ENCODE data around the gene ACO2. TPM values are rescaled to one million over a fixed set of nuclear protein-coding genes. Genes with fewer than 3 reads are reported as not detected.
A peak's percentile ranks its signal among the peaks of the same experiment; 100 is the strongest.

Gene ACO2
- total RNA-seq, 1 experiment from 2014 or later, result 66.6 TPM

- no peak overlapping the region for H4K5ac ChIP-seq (ENCODE audit: insufficient read length, low read depth, low read length)
- H3K79me2 ChIP-seq (ENCODE audit: insufficient read depth, low read length), result peaks cover 1% of the 10 kb centered on the region; the same call in 1 of the 2 replicates
- H3K9me3 ChIP-seq (ENCODE audit: control insufficient read depth, low read depth, low read length), result no peaks in the 10 kb centered on the region
- peak overlapping the region in 2 of 3 experiments; percentile 81 to 89; a peak in 3 of 7 replicates for H3K27ac Mint-ChIP-seq
- no peaks in the 10 kb centered on the region for H3K79me1 ChIP-seq (ENCODE audit: insufficient read depth, low read depth, low read length, poor library complexity, severe bottlenecking)
- H3K4me3 Mint-ChIP-seq, result no peak overlapping the region
- TF ChIP-seq CTCF (conservative IDR thresholded peaks at IDR 0.05), result peak; percentile 82
- peak overlapping the region; percentile 30 for H3K18ac ChIP-seq (ENCODE audit: insufficient read length, low read depth, low read length)
- no peak overlapping the region for H3K4ac ChIP-seq (ENCODE audit: low read depth, low read length)
- no peaks in the 10 kb centered on the region for H3K9me3 Mint-ChIP-seq
- no peak overlapping the region for H3K56ac ChIP-seq (ENCODE audit: insufficient read length, low read depth, low read length)
- no peak overlapping the region for H4K8ac ChIP-seq (replicated peaks; ENCODE audit: insufficient read length, low read depth, low read length)
- H3K36me3 Mint-ChIP-seq (ENCODE audit: insufficient read depth in 1 of 3, low read depth in 3 of 3), result peaks cover 16 to 73% (median 39%) of the 10 kb centered on the region in 3 experiments; a peak in 6 of 7 replicates
- H2BK5ac ChIP-seq (ENCODE audit: insufficient read length, low read length), result no peak overlapping the region
- no peak overlapping the region for H2BK120ac ChIP-seq (ENCODE audit: low read depth, low read length, poor library complexity, severe bottlenecking)
- no peaks in the 10 kb centered on the region for H3K4me1 ChIP-seq (ENCODE audit: insufficient read depth, low read length)
- 0 out of 2 replicates have a peak overlapping the region, but pooled peaks have one; percentile 47 for H3K14ac ChIP-seq (ENCODE audit: insufficient read depth, low read length)
- H4K20me1 ChIP-seq (ENCODE audit: control insufficient read depth, insufficient read depth, insufficient read length), result no peaks in the 10 kb centered on the region
- H2BK15ac ChIP-seq (ENCODE audit: low read depth, low read length), result no peak overlapping the region
- H3K27me3 Mint-ChIP-seq (ENCODE audit: low read depth), result no peaks in the 10 kb centered on the region
- no peak overlapping the region for H2AK5ac ChIP-seq (ENCODE audit: insufficient read length, low read length)
- no peak overlapping the region for H3T11ph ChIP-seq (ENCODE audit: low read length)
- H3K23me2 ChIP-seq (ENCODE audit: insufficient read length, low read depth, low read length, poor library complexity, severe bottlenecking), result no peaks in the 10 kb centered on the region
- DNase-seq, result peak; percentile 88
- WGBS (ENCODE audit: extremely low coverage, insufficient read length, low lambda C conversion rate), result no CpG with 5 or more reads among the region's 19 CpGs
- H3K9ac ChIP-seq (ENCODE audit: extremely low read depth, insufficient read length, low read length), result no peak overlapping the region
- no peak overlapping the region for H2AFZ ChIP-seq (ENCODE audit: low read length)
- H3K4me2 ChIP-seq (ENCODE audit: insufficient read depth, insufficient read length, low read length), result no peak overlapping the region
- H3K27me3 ChIP-seq (ENCODE audit: insufficient read depth, low read length), result no peaks in the 10 kb centered on the region
- no peak overlapping the region for H4K91ac ChIP-seq (ENCODE audit: insufficient read length, low read depth, low read length)
- no peak overlapping the region for H2BK20ac ChIP-seq (ENCODE audit: low read depth, low read length, poor library complexity, severe bottlenecking)
- no peak overlapping the region for H3K23ac ChIP-seq (ENCODE audit: insufficient read length, low read depth, low read length)
- no peak overlapping the region for H2BK12ac ChIP-seq (ENCODE audit: insufficient read length, low read depth, low read length)
- H3K27ac ChIP-seq (ENCODE audit: insufficient read length, low read depth, low read length), result no peak overlapping the region
- peaks cover 8 to 14% of the 10 kb centered on the region in 2 experiments for H3K4me1 Mint-ChIP-seq
Observed at GRCh38 chr22:41532908-41533825, 64.2 kb downstream of the ACO2 start.

Measured in H9 (cell line).